K562 (cell line): ENCODE results near the gene KDM2B. TPM values are rescaled to one million over a fixed set of nuclear protein-coding genes. Genes with fewer than 3 reads are reported as not detected.

Source experiments
- CTCF ChIP-seq, 3 experiments: IDR thresholded peaks in 2 of 3; conservative IDR thresholded peaks in 1 of 3; 2 replicates each; pipeline ENCODE4 v1.5.1; 2011 to 2012; ENCODE audit warnings: low read length in 3 of 3, mild to moderate bottlenecking in 3 of 3, control low read depth in 2 of 3, improper control_type of control experiment in 1 of 3, inconsistent platforms in 1 of 3, low read depth in 1 of 3, mixed read lengths in 1 of 3, moderate library complexity in 1 of 3; ENCODE audit not compliant: insufficient read depth in 2 of 3
- MGA ChIP-seq: fragments of 450-650 bp; IDR thresholded peaks from 2 replicates; pipeline ENCODE4 v1.6.1; 2016; ENCODE audit warnings: mild to moderate bottlenecking, moderate library complexity
- MNT ChIP-seq, 2 experiments: fragments of 450-650 bp; conservative IDR thresholded peaks; 2 replicates each; pipeline ENCODE4 v1.6.1; 2017; ENCODE audit warnings: mild to moderate bottlenecking in 2 of 2, moderate library complexity in 2 of 2
- PURB ChIP-seq: sonication (generic); formaldehyde crosslinking; IDR thresholded peaks from 2 replicates; pipeline ENCODE4 v1.9.0; 2021; ENCODE audit warnings: low read depth, mild to moderate bottlenecking, missing genetic modification reagents
- TSC22D4 ChIP-seq: fragments of 450-650 bp; IDR thresholded peaks from 2 replicates; pipeline ENCODE4 v1.6.1; 2016; ENCODE audit warnings: missing genetic modification characterization, missing biosample characterization, control low read depth
- polyA plus RNA-seq, 8 experiments: library from polyadenylated mRNA; depleted of rRNA in 4 of 8; stranded (reverse) in 5 of 8; unstranded in 3 of 8; fragments of >200 nt; fragmentation: Nextera tagmentation in 2 of 8; fragmentation: Illumina TruSeq in 1 of 8; extraction: Ambion mirVana in 2 of 8; extraction: Trizol in 1 of 8; gene quantifications; 2 replicates each; pipeline versions ENCODE4 v1.2.1 to v1.2.3, GENCODE V29; 2011 to 2014; ENCODE audit warnings: inconsistent platforms in 1 of 8, missing spikeins in 1 of 8
- total RNA-seq, 7 experiments: library from RNA; depleted of rRNA in 6 of 7; stranded (reverse); fragments of >200 nt in 6 of 7; fragmentation: Illumina TruSeq in 2 of 7; extraction: Trizol in 2 of 7; gene quantifications; 2 replicates each; pipeline versions ENCODE4 v1.2.1 to v1.2.3, GENCODE V29; 2011 to 2021; ENCODE audit warnings: low replicate concordance in 1 of 7

Gene KDM2B
- total and polyA plus RNA-seq, 9 of the 15 experiments (the other 6 are each of a cell fraction or from before 2014, with no cell fraction given): 7.4 to 50.5 (median 22.5) TPM

GRCh38 chr12:121509339-121509738, 71.5 kb downstream of the KDM2B start (continued):
- TF ChIP-seq MGA: no peak
- no peak for TF ChIP-seq PURB
- TF ChIP-seq MNT (conservative IDR thresholded peaks at IDR 0.05): no peak
- TF ChIP-seq CTCF (IDR thresholded peaks at IDR 0.05 in 2 of 3, conservative IDR thresholded peaks at IDR 0.05 in 1 of 3; ENCODE audit: insufficient read depth in 2 of 3, low read depth in 1 of 3, low read length in 3 of 3): no peak
- TF ChIP-seq TSC22D4: no peak
